Brain microvascular endothelial cell (primary cell): Measurements from ENCODE around the gene VWC2.

ENCODE experiments used
- DNase-seq: peaks from one replicate; pipeline ENCODE4 v3.0.0-alpha.2; 2020
- H3K27ac ChIP-seq: fragments of 250-450 bp; sonication (Bioruptor Pico); 2 replicates; pipeline ENCODE4 v1.5.1; 2020; ENCODE audit warnings: mild to moderate bottlenecking, moderate library complexity
- H3K27me3 ChIP-seq: fragments of 250-450 bp; sonication (Bioruptor Pico); replicated peaks from 2 replicates; pipeline ENCODE4 v1.5.1; 2020; ENCODE audit warnings: mild to moderate bottlenecking
- H3K36me3 ChIP-seq: fragments of 250-450 bp; sonication (Bioruptor Pico); replicated peaks from 2 replicates; pipeline ENCODE4 v1.5.1; 2020; ENCODE audit warnings: mild to moderate bottlenecking
- H3K4me3 ChIP-seq: 2 replicates; pipeline ENCODE4 v1.5.1; 2011; ENCODE audit warnings: low read depth, mild to moderate bottlenecking, control low read depth, low read length, moderate library complexity
- CTCF ChIP-seq: IDR thresholded peaks from 2 replicates; pipeline ENCODE4 v1.5.1; 2011; ENCODE audit warnings: low read depth, mild to moderate bottlenecking, moderate library complexity, low read length, control low read depth, inconsistent platforms; ENCODE audit errors: missing control alignments
- in situ Hi-C: cut with HindIII; loops from 2 replicates; pipeline ENCODE4 v1.10.0; 2017; ENCODE audit warnings: low sequenced_read_pairs, low pct_ligation_motif_present

Gene VWC2

GRCh38 chr7:49775949-49776443 is 2.6 kb downstream of the VWC2 start:
- DNase-seq = no peak
- H3K27ac ChIP-seq = no peak overlapping the region
- H3K36me3 ChIP-seq = no peaks in the 10 kb centered on the region
- H3K27me3 ChIP-seq = peaks cover 42% of the 10 kb centered on the region
- H3K4me3 ChIP-seq = no peak overlapping the region
- in situ Hi-C loops = no loop called here
- no peak for TF ChIP-seq CTCF

- no peak for DNase-seq
- TF ChIP-seq CTCF = peak; percentile 14
- in situ Hi-C loops = no loop called here
- Histone ChIP-seq H3K27ac (no peak overlapping the region), H3K4me3 (no peak overlapping the region), H3K36me3 (no peaks in the 10 kb centered on the region), H3K27me3 (peaks cover 42% of the 10 kb centered on the region)
Measured at GRCh38 chr7:49776994-49777393, 3.6 kb downstream of the VWC2 start.

GRCh38 chr7:49778731-49779270 is 5.4 kb downstream of the VWC2 start:
- Histone ChIP-seq H3K36me3 (no peaks in the 10 kb centered on the region), H3K27ac (no peak overlapping the region), H3K4me3 (no peak overlapping the region), H3K27me3 (peaks cover 26% of the 10 kb centered on the region)
- no peak for DNase-seq
- no peak for TF ChIP-seq CTCF
- in situ Hi-C loops = no loop called here

- in situ Hi-C loops = no loop called here
- no peak for TF ChIP-seq CTCF
Measured at GRCh38 chr7:49780953-49781352, 7.5 kb downstream of the VWC2 start.

GRCh38 chr7:49781996-49782395 is 8.6 kb downstream of the VWC2 start:
- H3K36me3 ChIP-seq = no peaks in the 10 kb centered on the region
- H3K27ac ChIP-seq = no peak overlapping the region
- H3K4me3 ChIP-seq = no peak overlapping the region
- H3K27me3 ChIP-seq = no peaks in the 10 kb centered on the region
- in situ Hi-C loops = no loop called here
- no peak for TF ChIP-seq CTCF
- DNase-seq = no peak

More at GRCh38 chr7:49780953-49781352, 7.5 kb downstream of the VWC2 start:
- Histone ChIP-seq H3K27ac (no peak overlapping the region), H3K27me3 (peaks cover 7% of the 10 kb centered on the region), H3K36me3 (no peaks in the 10 kb centered on the region), H3K4me3 (no peak overlapping the region)
- DNase-seq = no peak

- TF ChIP-seq CTCF = no peak
- Histone ChIP-seq H3K27me3 (no peaks in the 10 kb centered on the region), H3K4me3 (no peak overlapping the region), H3K36me3 (no peaks in the 10 kb centered on the region), H3K27ac (no peak overlapping the region)
- in situ Hi-C loops = no loop called here
- DNase-seq = no peak
Measured at GRCh38 chr7:49783446-49783845, 10.0 kb downstream of the VWC2 start.
